ENCODE results near the gene RGMB.

The RGMB gene

GRCh38 chr5:98825582-98826375 is 52.3 kb downstream of the RGMB start:
- DNase-seq (ENCODE audit: low read depth in 2 of 3, low spot score in 1 of 3): no peak

- DNase-seq (ENCODE audit: low read depth in 2 of 3, low spot score in 1 of 3): no peak
Measured at GRCh38 chr5:98827161-98827560, 53.7 kb downstream of the RGMB start.

- no peak for DNase-seq (ENCODE audit: low read depth in 2 of 3, low spot score in 1 of 3)
Measured at GRCh38 chr5:98827588-98828284, 54.3 kb downstream of the RGMB start.

GRCh38 chr5:98836175-98836574 is 62.7 kb downstream of the RGMB start:
- DNase-seq (ENCODE audit: low read depth in 2 of 3, low spot score in 1 of 3): no peak

GRCh38 chr5:98839469-98840383 is 66.3 kb downstream of the RGMB start:
- DNase-seq (ENCODE audit: low read depth in 2 of 3, low spot score in 1 of 3): peak in 1 of 3 donors; percentile 31

- DNase-seq (ENCODE audit: low read depth in 2 of 3, low spot score in 1 of 3): no peak
Measured at GRCh38 chr5:98840946-98841345, 67.5 kb downstream of the RGMB start.

GRCh38 chr5:98843481-98843880 is 70.0 kb downstream of the RGMB start:
- no peak for DNase-seq (ENCODE audit: low read depth in 2 of 3, low spot score in 1 of 3)

GRCh38 chr5:98844865-98845264 is 71.4 kb downstream of the RGMB start:
- no peak for DNase-seq (ENCODE audit: low read depth in 2 of 3, low spot score in 1 of 3)

GRCh38 chr5:98845878-98846277 is 72.4 kb downstream of the RGMB start:
- DNase-seq (ENCODE audit: low read depth in 2 of 3, low spot score in 1 of 3): no peak

Data from stimulated activated CD4-positive, alpha-beta T cell treated with anti-CD3 and anti-CD28 coated beads, Interleukin-12 subunit alpha, Interleukin-12 subunit beta, amount 100 ng/mL, for 48 hours (primary cell).